GM13976 (cell line): ENCODE data around the gene GPX3.

ENCODE experiments used
- DNase-seq: peaks from one replicate; pipeline ENCODE4 v3.0.0; 2012; ENCODE audit warnings: low spot score
- CTCF ChIP-seq: IDR thresholded peaks from 2 replicates; pipeline ENCODE4 v1.5.1; 2012; ENCODE audit warnings: borderline replicate concordance, mild to moderate bottlenecking; ENCODE audit not compliant: insufficient read depth; ENCODE audit errors: extremely low read depth, missing control alignments, control extremely low read depth
- in situ Hi-C: fragments of 300-500 bp; cut with MboI; formaldehyde crosslinking; loops from one replicate; pipeline ENCODE4 v1.12.0; 2022; ENCODE audit warnings: low sequenced_read_pairs, mixed read lengths, inconsistent platforms; ENCODE audit not compliant: unreplicated experiment

The GPX3 gene

GRCh38 chr5:151024440-151025249 lies 4.3 kb downstream of the GPX3 start:
- no peak for DNase-seq
- in situ Hi-C loops: no loop called here
- TF ChIP-seq CTCF: no peak

- no peak for TF ChIP-seq CTCF
- in situ Hi-C loops: no loop called here
- no peak for DNase-seq
These were observed 4.8 kb downstream of the GPX3 start for GRCh38 chr5:151025250-151025606.

GRCh38 chr5:151026088-151026487 lies 5.7 kb downstream of the GPX3 start:
- in situ Hi-C loops: no loop called here
- DNase-seq: no peak
- TF ChIP-seq CTCF: no peak

GRCh38 chr5:151026679-151027078 lies 6.3 kb downstream of the GPX3 start:
- in situ Hi-C loops: no loop called here
- TF ChIP-seq CTCF: no peak
- no peak for DNase-seq

GRCh38 chr5:151027961-151028479 lies 7.6 kb downstream of the GPX3 start:
- in situ Hi-C loops: no loop called here
- DNase-seq: no peak
- TF ChIP-seq CTCF: no peak

- no peak for TF ChIP-seq CTCF
- DNase-seq: no peak
- in situ Hi-C loops: no loop called here
These were observed 8.3 kb downstream of the GPX3 start for GRCh38 chr5:151028717-151029116.
